Glutamatergic neuron (in vitro differentiated cells): Measurements from ENCODE around the gene KDM6A. TPM values are rescaled to one million over a fixed set of nuclear protein-coding genes. Genes with fewer than 3 reads are reported as not detected.

Experiments used
- DNase-seq: peaks from one replicate; pipeline ENCODE4 v3.0.0; 2022
- H3K27ac Mint-ChIP-seq: one replicate; pipeline ENCODE4 v1.8.0; 2020; ENCODE audit warnings: mild to moderate bottlenecking, mixed read lengths, inconsistent platforms; ENCODE audit not compliant: unreplicated experiment
- H3K27me3 Mint-ChIP-seq: one replicate; pipeline ENCODE4 v1.8.0; 2020; ENCODE audit warnings: mild to moderate bottlenecking, moderate library complexity, mixed read lengths, inconsistent platforms; ENCODE audit not compliant: unreplicated experiment
- H3K36me3 Mint-ChIP-seq: one replicate; pipeline ENCODE4 v1.8.0; 2020; ENCODE audit warnings: mild to moderate bottlenecking, mixed read lengths, inconsistent platforms; ENCODE audit not compliant: unreplicated experiment
- H3K4me1 Mint-ChIP-seq: one replicate; pipeline ENCODE4 v1.8.0; 2020; ENCODE audit warnings: mild to moderate bottlenecking, low read depth, mixed read lengths, inconsistent platforms; ENCODE audit not compliant: unreplicated experiment
- H3K4me3 Mint-ChIP-seq: one replicate; pipeline ENCODE4 v1.8.0; 2020; ENCODE audit warnings: mild to moderate bottlenecking, mixed read lengths, inconsistent platforms; ENCODE audit not compliant: unreplicated experiment
- H3K9me3 Mint-ChIP-seq: one replicate; pipeline ENCODE4 v1.8.0; 2020; ENCODE audit warnings: mild to moderate bottlenecking, moderate library complexity, mixed read lengths, inconsistent platforms; ENCODE audit not compliant: unreplicated experiment
- total RNA-seq: library from RNA; stranded (reverse); fragmentation: NEBNext Ultra II Directional; extraction: Animal tissue kit (Norgen Biotek cat#: 25700); gene quantifications from one replicate; pipeline ENCODE4 v1.2.1, GENCODE V29; 2021; ENCODE audit not compliant: unreplicated experiment
- TF ChIP-seq, protein P1 (sequence below): fragments of 200-600 bp; sonication (generic); IDR thresholded peaks from one replicate; pipeline ENCODE4 v1.5.0; 2021; ENCODE audit not compliant: partially characterized antibody, unreplicated experiment

The KDM6A gene
- total RNA-seq, 1 donor from 2014 or later: 26.5 TPM

DNA sequence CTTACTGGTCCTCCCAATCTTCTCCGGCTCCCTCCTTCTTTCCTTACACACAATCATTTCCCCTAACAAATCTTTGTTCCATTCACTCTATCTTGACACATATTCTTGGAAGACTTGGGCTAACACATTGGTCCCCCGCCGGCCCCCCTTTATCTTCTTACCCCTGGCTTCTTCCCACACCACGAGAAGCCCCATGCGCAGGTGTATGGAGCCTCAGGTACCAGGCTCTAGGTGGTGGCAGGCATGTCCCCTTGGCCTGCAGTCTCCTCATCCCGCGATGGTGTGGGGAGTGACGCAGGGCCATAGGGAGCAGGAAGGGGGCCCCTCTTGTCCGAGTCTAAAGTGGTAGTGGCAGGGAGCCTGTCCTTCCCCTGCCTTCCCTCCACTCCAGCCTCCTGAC, 277.8 kb downstream of the KDM6A start:
- Mint-ChIP-seq H3K27me3 (no peaks in the 10 kb centered on the region), H3K27ac (no peak overlapping the region), H3K9me3 (no peaks in the 10 kb centered on the region), H3K4me1 (no peaks in the 10 kb centered on the region), H3K36me3 (no peaks in the 10 kb centered on the region), H3K4me3 (no peak overlapping the region)
- no peak for DNase-seq
- TF ChIP-seq, protein P1, sequence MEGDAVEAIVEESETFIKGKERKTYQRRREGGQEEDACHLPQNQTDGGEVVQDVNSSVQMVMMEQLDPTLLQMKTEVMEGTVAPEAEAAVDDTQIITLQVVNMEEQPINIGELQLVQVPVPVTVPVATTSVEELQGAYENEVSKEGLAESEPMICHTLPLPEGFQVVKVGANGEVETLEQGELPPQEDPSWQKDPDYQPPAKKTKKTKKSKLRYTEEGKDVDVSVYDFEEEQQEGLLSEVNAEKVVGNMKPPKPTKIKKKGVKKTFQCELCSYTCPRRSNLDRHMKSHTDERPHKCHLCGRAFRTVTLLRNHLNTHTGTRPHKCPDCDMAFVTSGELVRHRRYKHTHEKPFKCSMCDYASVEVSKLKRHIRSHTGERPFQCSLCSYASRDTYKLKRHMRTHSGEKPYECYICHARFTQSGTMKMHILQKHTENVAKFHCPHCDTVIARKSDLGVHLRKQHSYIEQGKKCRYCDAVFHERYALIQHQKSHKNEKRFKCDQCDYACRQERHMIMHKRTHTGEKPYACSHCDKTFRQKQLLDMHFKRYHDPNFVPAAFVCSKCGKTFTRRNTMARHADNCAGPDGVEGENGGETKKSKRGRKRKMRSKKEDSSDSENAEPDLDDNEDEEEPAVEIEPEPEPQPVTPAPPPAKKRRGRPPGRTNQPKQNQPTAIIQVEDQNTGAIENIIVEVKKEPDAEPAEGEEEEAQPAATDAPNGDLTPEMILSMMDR: no peak

DNA sequence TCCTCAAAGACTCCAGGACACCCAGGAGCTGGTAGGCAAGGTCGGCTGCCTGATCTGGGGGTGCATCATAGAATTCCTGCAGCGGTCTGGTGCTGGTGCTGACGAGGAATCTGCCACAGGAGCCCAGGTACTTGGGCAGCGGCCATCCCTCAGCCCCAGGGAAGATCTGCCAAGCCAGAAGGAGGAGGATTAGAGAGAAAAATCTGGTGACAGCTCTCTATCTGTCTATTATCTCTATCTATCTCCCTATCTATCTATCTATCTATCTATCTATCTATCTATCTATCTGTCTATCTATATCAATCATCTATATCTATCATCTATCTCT, 281.0 kb downstream of the KDM6A start:
- TF ChIP-seq, protein P1: no peak
- Mint-ChIP-seq H3K4me3 (no peak overlapping the region), H3K27me3 (no peaks in the 10 kb centered on the region), H3K4me1 (no peaks in the 10 kb centered on the region), H3K9me3 (no peaks in the 10 kb centered on the region), H3K27ac (no peak overlapping the region), H3K36me3 (no peaks in the 10 kb centered on the region)
- no peak for DNase-seq

DNA sequence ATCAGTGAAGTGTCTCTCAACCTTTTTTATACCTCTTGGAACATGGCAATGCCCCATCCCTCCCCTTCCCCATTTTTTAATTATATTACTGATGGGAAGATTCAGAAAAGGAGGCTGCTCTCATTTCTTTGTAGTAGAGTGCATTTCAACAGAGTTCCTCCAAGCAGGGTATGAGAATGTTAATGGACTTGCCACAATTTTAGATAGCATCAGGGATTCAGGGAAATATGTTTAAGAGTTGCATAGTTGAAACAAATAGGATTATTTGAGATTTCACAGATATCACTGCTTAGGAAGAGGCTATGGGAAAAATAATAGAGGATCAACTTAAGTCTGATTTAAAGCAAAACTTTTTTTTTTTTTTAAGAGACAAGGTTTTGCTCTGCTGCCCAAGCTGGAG, 281.5 kb downstream of the KDM6A start:
- Mint-ChIP-seq H3K4me1 (no peaks in the 10 kb centered on the region), H3K36me3 (no peaks in the 10 kb centered on the region), H3K27me3 (no peaks in the 10 kb centered on the region), H3K9me3 (no peaks in the 10 kb centered on the region), H3K4me3 (no peak overlapping the region), H3K27ac (no peak overlapping the region)
- TF ChIP-seq, protein P1: no peak
- DNase-seq: no peak

DNA sequence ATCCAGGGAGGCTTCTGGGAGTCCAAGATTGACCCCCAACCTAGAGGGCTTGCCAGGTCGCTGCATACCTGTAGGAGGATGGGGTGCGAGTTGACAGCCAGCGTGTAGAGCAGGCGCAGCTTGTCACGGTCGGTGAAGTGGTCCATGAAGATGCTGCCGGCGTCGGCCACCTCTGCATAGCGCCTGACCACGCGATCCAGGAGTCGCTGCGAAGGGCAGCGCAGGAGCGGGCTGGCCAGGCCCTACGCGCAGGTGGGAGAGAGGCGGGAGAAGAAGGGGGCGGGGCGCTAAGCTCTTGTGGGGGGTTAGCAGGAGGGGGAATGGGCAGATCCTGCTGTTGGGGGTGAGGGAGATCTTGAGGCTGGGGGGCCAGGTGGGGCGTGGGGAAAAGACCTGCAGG, 284.7 kb downstream of the KDM6A start:
- Mint-ChIP-seq H3K27ac (no peak overlapping the region), H3K36me3 (no peaks in the 10 kb centered on the region), H3K9me3 (peaks cover 4% of the 10 kb centered on the region), H3K4me3 (no peak overlapping the region), H3K4me1 (no peaks in the 10 kb centered on the region), H3K27me3 (peaks cover 1% of the 10 kb centered on the region)
- TF ChIP-seq, protein P1: no peak
- no peak for DNase-seq

Other genes starting within 250 kb of the KDM6A start
- gene DUSP21, start 29.2 kb upstream of the KDM6A start, total RNA-seq: not detected